A549 treated with CORT108297 at 1 μM for 4 hours (cell line): ENCODE results near the gene ALPK3. TPM values are rescaled to one million over a fixed set of nuclear protein-coding genes. Genes with fewer than 3 reads are reported as not detected.

Source experiments
- total RNA-seq: library from RNA; stranded (reverse); fragments of 200-300 nt; extraction: Qiagen RNA extraction; gene quantifications from 5 replicates; pipeline ENCODE4 v1.2.3, GENCODE V29; 2022

ALPK3 gene
- total RNA-seq = 0.05 to 0.28 TPM (median 0.18 TPM) in 5 replicates

GRCh38 chr15:84816694-84817465, at the start of gene ALPK3:
Gene ALPK3, plus strand, starts transcription at chr15:84817356. Its CDS starts 97 bp downstream, at chr15:84817453.

GRCh38 chr15:84883916-84884781, 67.0 kb downstream of the ALPK3 start, which contains the start of gene SLC28A1:
Gene SLC28A1, plus strand, starts transcription at chr15:84884662. Its CDS starts 3,099 bp downstream, at chr15:84887761.

Other genes starting within 250 kb of the ALPK3 start
- 13.9 to 16.4 TPM (median 14.5 TPM) in 5 replicates for gene ZSCAN2, start 216.3 kb upstream of the ALPK3 start, total RNA-seq
- gene WDR73, start 163.1 kb upstream of the ALPK3 start, total RNA-seq = 38.6 to 49.7 TPM (median 39.2 TPM) in 5 replicates
- 15.7 to 26.4 TPM (median 24.2 TPM) in 5 replicates for gene NMB, start 159.2 kb upstream of the ALPK3 start, total RNA-seq
- gene SEC11A, start 101.2 kb upstream of the ALPK3 start, total RNA-seq = 323 to 452 TPM (median 331 TPM) in 5 replicates
- gene ZNF592, start 68.8 kb upstream of the ALPK3 start, total RNA-seq = 14.6 to 23.1 TPM (median 20.9 TPM) in 5 replicates
- gene SLC28A1, start 67.3 kb downstream of the ALPK3 start, total RNA-seq = 0.05 TPM in 2 of 5 replicates, not detected in the others
- gene PDE8A, start 164.5 kb downstream of the ALPK3 start, total RNA-seq = 26.3 to 31.9 TPM (median 30.6 TPM) in 5 replicates